GM18861 (cell line): Measurements from ENCODE around the gene PGM5.
A peak's percentile ranks its signal among the peaks of the same experiment; 100 is the strongest.

ENCODE experiments used
- ATAC-seq: cut with Tn5 transposase; IDR thresholded peaks from one replicate; pipeline ENCODE4 v1.9.1; 2021; ENCODE audit not compliant: unreplicated experiment

PGM5 gene

DNA sequence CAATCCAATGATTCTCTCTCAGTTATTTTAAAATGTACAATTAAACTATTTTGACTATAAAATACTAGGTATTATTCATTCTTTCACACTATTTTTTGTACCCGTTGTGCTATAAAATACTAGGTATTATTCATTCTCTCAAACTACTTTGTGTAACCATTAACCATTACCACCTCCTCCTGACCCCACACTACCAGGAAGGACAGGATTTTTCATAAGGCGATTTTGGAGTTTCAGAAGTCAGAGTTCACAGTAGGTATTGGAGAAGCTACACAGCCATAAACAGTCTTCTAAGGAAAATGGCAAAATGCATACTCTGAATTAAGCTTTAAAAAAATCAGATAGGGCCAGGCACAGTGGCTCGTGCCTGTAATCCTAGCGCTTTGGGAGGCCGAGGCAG is 219.4 kb downstream of the PGM5 start:
- no peak for ATAC-seq

DNA sequence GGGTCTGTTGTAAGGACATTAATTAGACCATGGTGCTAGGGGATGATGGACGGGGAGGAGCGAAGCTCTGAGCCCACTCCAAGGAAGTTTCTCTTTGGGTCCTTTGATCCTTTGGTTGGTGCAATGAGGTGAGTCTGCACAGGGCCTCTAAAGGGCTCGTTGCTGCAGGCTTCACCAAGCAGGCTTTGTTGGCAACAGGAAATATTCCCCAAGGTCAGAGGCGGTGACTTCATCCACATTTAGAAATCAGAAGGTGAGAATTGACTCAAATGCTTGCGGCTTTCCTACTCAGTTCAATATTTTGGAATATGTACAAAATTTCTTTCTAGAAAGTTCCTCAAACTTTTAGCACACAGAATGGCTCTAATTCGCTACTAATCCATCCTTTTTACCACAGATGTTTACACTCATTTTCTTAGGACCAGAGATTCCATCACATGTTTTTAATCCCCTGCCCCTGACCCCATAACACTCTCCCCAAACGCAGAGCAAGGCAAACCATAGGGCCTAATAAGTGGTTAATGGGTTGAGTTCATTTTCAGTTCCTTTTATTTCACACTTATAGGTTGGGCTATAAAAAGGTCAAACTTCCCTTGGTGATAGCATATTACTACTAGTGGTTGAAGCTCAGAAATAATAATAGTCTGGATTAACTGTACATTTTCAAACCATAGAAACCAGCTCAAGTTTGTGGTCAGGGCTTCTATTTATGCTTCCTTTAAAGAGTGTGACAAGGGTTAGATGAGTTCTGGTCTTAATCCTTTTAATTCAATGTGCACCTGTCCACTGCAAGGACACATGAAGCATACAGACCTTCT is 221.6 kb downstream of the PGM5 start:
- peak; percentile 86 for ATAC-seq
